Vagina (tissue), 2 donors: ENCODE measurements around the gene UNK. TPM values are rescaled to one million over a fixed set of nuclear protein-coding genes. Genes with fewer than 3 reads are reported as not detected.
"Not testable (repeated sequence)": the region's sequence is repeated elsewhere in the genome, so short reads cannot be mapped to it uniquely, and the experiment has no call there.

Experiments
- DNase-seq, 2 donors: peaks; one replicate each; pipeline ENCODE4 v3.0.0-alpha.2; 2017; ENCODE audit errors: extremely low spot score in 2 of 2
- H3K27ac ChIP-seq: fragments of 200-600 bp; sonication (generic); one replicate; pipeline ENCODE4 v1.5.1; 2019
- H3K27me3 ChIP-seq: fragments of 200-600 bp; sonication (generic); one replicate; pipeline ENCODE4 v1.5.1; 2019
- H3K36me3 ChIP-seq, 2 donors: fragments of 200-600 bp; sonication (generic); one replicate each; pipeline ENCODE4 v1.5.1; 2017 to 2019
- H3K4me1 ChIP-seq: fragments of 200-600 bp; sonication (generic); one replicate; pipeline ENCODE4 v1.5.1; 2019
- H3K4me3 ChIP-seq, 2 donors: fragments of 200-600 bp; sonication (generic); 1 replicate in 1 of 2; 2 replicates in 1 of 2; pipeline ENCODE4 v1.5.1; 2016 to 2019
- H3K9me3 ChIP-seq: fragments of 200-600 bp; sonication (generic); one replicate; pipeline ENCODE4 v1.5.1; 2019
- POLR2A ChIP-seq, 2 donors: fragments of 450-650 bp; IDR thresholded peaks; one replicate each; pipeline ENCODE4 v1.6.1; 2017; ENCODE audit warnings: antibody characterized with exemption in 2 of 2, mild to moderate bottlenecking in 2 of 2, moderate library complexity in 2 of 2
- POLR2AphosphoS5 ChIP-seq, 2 donors: sonication (generic); formaldehyde crosslinking; IDR thresholded peaks; one replicate each; pipeline ENCODE4 v1.9.0; 2017; ENCODE audit warnings: antibody characterized with exemption in 2 of 2, mild to moderate bottlenecking in 2 of 2, low read depth in 1 of 2; ENCODE audit not compliant: insufficient read depth in 1 of 2
- intact Hi-C: fragments of 100-400 bp; cut with DNase I; formaldehyde crosslinking; loops from one replicate; pipeline ENCODE4 v1.15.1; 2023
- total RNA-seq: library from RNA; depleted of rRNA; stranded (reverse); fragments of >200 nt; gene quantifications from one replicate; pipeline ENCODE4 v1.2.3, GENCODE V29; 2016
- TF ChIP-seq, protein P1 (sequence below), 3 experiments: fragments of 450-650 bp in 2 of 3; fragments of 200-600 bp in 1 of 3; sonication (generic) in 1 of 3; IDR thresholded peaks; one replicate each; pipeline ENCODE4 v1.5.1; 2017 to 2019; ENCODE audit warnings: antibody characterized with exemption in 3 of 3, mild to moderate bottlenecking in 2 of 3, moderate library complexity in 2 of 3

The UNK gene
- total RNA-seq, 1 donor from 2014 or later: 35.1 TPM

DNA sequence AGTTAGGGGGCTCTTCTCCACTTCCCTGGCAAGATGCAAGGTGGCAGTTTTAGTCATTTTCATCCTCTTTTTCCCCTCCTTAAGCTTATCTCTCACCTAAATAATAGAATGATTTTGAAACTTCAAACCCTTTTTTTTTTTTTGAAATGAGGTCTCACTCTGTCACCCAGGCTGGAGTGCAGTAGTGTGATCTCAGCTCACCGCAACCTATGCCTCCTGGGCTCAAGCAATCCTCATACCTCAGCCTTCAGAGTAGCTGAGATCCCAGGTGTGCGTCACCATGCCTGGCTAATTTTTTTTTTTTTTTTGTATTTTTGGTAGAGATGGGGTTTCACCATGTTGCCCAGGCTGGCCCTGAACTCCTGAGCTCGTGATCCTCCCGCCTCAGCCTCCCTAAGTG is 80.3 kb downstream of the UNK start:
- TF ChIP-seq POLR2AphosphoS5 (IDR thresholded peaks at IDR 0.05; ENCODE audit: insufficient read depth in 1 of 2, low read depth in 1 of 2): peak in 1 of 2 donors; percentile 1
- H3K27ac ChIP-seq: peak overlapping the region; percentile 75
- H3K9me3 ChIP-seq, H3K36me3 ChIP-seq, DNase-seq, H3K27me3 ChIP-seq, H3K4me3 ChIP-seq: not testable (repeated sequence)
- H3K4me1 ChIP-seq: peaks cover 55% of the 10 kb centered on the region
- intact Hi-C loops: loop anchor here (10.0 kb wide), 1 partner anchor 760 kb away; the partner anchor contains the start of gene ARMC7

DNA sequence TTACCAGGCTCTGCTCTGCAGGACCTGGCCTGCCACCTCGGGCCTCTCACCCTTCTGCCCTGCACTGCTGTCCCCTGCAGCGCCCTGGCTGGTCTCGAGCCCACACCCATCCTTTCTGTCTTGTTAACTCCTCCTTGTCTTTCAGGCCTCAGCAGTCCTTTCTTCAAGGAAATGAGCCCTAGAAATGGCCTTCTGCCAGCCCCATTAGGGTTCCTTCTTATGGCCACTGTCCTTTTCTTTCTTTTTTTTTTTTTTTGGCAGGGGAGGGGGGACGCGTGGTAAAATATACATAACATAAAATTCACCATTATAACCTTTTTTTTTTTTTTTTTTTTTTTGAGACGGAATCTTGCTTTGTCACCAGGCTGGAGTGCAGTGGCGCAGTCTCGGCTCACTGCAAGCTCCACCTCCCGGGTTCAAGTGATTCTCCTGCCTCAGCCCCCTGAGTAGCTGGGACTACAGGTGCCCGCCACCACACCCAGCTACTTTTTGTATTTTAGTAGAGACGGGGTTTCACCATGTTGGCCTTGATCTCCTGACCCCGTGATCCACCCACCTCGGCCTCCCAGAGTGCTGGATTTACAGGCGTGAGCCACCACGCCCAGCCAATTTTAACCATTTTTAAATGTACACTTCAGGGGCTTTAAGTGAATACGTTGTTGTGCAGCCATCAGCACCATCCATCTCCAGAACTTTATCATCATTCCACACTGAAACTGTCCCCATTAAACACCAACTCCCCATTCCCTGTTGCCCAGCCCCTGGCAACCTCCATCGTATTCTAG is 81.0 kb downstream of the UNK start:
- not testable (repeated sequence) for H3K27me3 ChIP-seq, H3K36me3 ChIP-seq, DNase-seq, H3K9me3 ChIP-seq, H3K4me3 ChIP-seq
- intact Hi-C loops: loop anchor here (10.0 kb wide), 1 partner anchor 761 kb away; the partner anchor contains the start of gene ARMC7
- peak overlapping the region; percentile 75 for H3K27ac ChIP-seq
- peaks cover 63% of the 10 kb centered on the region for H3K4me1 ChIP-seq

DNA sequence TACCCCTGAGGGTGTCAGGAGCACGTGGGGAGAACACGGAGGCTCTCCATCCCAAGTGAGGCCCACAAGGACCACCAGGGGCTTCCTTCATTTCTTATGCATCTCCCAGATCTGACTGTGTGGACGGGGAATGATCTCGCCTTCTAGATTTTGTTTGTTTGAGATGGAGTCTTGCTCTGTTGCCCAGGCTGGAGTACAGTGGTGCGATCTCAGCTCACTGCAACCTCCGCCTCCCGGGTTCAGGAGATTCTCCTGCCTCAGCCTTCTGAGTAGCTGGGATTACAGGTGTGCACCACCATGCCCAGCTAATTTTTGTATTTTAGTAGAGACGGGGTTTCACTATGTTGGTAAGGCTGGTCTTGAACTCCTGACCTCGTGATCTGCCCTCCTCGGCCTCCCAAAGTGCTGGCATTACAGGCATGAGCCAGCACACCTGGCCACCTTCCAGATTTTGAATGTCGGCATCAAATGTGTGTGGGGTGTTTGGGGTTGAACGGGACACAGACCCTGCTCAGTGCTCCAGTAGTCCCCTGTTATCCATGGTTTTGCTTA is 84.2 kb downstream of the UNK start:
- intact Hi-C loops: loop anchor here (1.0 to 10.0 kb wide), 2 partner anchors 8 to 764 kb away; partner anchors contain the start of gene ARMC7
- not testable (repeated sequence) for H3K27me3 ChIP-seq, H3K36me3 ChIP-seq, DNase-seq, H3K9me3 ChIP-seq
- Histone ChIP-seq H3K27ac (peak overlapping the region; percentile 89), H3K4me3 (peak overlapping the region in 1 of 2 donors; percentile 21), H3K4me1 (peaks cover 64% of the 10 kb centered on the region)

DNA sequence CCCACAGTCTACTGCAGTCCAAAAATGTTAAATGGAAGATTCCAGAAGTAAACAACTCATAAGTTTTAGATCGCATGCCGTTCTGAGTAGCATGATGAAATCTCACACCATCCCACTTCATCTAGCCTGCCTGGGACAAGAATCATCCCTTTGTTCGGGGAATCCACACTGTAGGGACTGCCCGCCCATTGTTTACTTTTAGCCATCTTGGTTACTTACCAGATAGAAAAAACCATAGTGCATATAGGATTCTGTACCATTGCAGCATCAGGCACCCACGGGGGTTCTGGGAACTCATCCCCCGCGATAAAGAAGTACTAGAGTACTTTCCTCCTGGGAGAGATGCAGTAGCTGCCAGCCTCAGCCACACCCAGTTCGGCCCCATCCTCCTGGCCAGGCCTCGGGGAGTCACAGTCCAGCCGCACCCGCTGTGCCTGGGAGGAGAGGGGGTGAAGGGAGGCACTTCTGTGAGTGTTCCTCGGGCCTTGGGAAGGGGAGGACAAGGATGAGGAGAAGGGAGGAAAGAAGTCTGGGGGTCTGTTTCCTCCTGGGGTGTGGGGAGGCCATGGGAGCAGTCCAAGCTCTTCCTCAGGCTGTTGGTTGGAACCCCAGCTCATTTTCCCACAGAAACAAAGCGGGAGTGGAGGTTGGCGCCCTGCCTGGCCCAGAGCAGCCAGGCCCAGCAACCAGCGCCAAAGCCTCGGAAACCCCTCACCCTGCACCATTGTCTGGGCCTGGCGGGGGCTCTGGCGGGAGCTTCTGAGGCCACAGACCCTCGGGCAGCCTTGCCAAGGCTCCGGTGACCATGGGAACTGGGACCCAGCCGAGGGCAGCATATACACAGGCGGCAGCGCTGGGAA is 84.9 kb downstream of the UNK start:
- intact Hi-C loops: loop anchor here (1.0 to 10.0 kb wide), 3 partner anchors 8 to 765 kb away; partner anchors contain the start of genes ARMC7 and GALK1
- H3K27ac ChIP-seq: peak overlapping the region; percentile 89
- H3K4me1 ChIP-seq: peaks cover 64% of the 10 kb centered on the region
- peak overlapping the region; percentile 9 to 21 for H3K4me3 ChIP-seq
- no peak for DNase-seq
- H3K27me3 ChIP-seq: no peaks in the 10 kb centered on the region
- H3K9me3 ChIP-seq: no peaks in the 10 kb centered on the region
- TF ChIP-seq POLR2A (IDR thresholded peaks at IDR 0.05) (no peak), POLR2AphosphoS5 (IDR thresholded peaks at IDR 0.05; ENCODE audit: insufficient read depth in 1 of 2, low read depth in 1 of 2) (peak; percentile 15 to 65)
- TF ChIP-seq, protein P1, sequence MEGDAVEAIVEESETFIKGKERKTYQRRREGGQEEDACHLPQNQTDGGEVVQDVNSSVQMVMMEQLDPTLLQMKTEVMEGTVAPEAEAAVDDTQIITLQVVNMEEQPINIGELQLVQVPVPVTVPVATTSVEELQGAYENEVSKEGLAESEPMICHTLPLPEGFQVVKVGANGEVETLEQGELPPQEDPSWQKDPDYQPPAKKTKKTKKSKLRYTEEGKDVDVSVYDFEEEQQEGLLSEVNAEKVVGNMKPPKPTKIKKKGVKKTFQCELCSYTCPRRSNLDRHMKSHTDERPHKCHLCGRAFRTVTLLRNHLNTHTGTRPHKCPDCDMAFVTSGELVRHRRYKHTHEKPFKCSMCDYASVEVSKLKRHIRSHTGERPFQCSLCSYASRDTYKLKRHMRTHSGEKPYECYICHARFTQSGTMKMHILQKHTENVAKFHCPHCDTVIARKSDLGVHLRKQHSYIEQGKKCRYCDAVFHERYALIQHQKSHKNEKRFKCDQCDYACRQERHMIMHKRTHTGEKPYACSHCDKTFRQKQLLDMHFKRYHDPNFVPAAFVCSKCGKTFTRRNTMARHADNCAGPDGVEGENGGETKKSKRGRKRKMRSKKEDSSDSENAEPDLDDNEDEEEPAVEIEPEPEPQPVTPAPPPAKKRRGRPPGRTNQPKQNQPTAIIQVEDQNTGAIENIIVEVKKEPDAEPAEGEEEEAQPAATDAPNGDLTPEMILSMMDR (IDR thresholded peaks at IDR 0.05): no peak
- peaks cover 0 to 9% of the 10 kb centered on the region in 2 donors for H3K36me3 ChIP-seq

DNA sequence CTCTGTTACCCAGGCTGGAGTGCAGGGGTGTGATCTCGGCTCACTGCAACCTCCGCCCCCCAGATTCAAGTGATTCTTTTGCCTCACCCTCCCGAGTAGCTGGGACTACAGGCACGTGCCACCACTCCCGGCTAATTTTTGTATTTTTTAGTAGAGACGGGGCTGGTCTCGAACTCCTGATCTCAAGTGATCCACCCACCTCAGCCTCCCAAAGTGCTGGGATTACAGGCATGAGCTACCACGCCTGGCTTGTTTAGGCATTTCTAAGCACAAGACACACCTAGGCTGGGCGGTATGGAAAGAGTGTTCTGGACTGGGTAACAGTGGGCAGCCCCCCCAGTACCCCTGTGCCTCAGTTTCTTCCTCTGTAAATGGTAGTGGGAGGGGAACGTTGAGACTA is 85.6 kb downstream of the UNK start:
- intact Hi-C loops: loop anchor here (10.0 kb wide), 1 partner anchor 105 kb away; the partner anchor contains the start of gene GALK1
- not testable (repeated sequence) for DNase-seq, H3K9me3 ChIP-seq, H3K27me3 ChIP-seq
- peak overlapping the region; percentile 89 for H3K27ac ChIP-seq
- H3K4me1 ChIP-seq: peaks cover 64% of the 10 kb centered on the region
- peaks cover 0 to 16% of the 10 kb centered on the region in 2 donors for H3K36me3 ChIP-seq
- H3K4me3 ChIP-seq: peak overlapping the region; percentile 9 to 21

DNA sequence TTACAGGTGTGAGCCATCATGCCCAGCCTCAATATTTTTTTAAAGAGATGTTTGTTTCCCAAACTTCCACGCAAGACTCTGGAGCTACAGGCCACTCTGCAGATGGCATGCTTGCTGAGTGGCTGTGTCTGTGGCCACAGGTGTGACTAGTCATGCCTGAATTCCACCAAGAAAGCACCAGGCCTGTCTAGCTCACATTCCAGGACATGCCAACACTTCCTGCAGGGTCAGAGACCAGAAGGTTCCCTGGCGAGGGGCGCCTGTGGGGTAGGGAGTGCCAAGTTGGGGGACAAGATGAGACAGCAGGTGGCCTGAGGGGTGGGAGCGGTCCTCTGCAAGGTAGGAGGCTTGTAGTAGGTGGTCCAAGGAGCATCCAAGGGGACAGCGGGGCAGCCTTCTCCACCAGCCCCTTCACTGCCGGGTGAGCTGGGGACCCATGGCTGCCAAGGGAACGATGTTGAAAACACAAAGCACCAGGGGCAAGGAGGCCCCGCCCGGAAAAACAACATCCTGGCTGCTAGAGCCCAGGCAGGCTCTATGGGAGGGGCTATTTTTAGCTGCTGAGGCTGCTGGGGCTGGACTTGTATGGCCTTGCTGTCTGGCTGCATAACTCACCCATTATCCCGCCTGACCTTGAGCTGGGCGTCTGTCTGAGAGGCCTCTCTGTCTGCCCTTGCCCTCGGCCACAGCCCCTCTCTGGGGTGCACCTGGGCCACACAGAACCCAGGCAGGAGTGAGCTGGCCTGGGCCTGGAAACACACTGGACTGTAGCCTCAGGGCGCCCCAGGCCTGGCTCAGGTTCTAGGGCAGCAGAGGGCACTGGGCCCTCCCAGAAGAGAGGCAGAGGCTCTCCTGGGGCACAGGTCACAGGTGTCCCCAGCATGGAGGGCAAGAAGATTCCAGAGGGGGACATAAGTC is 88.1 kb downstream of the UNK start:
- TF ChIP-seq POLR2AphosphoS5 (IDR thresholded peaks at IDR 0.05; ENCODE audit: insufficient read depth in 1 of 2, low read depth in 1 of 2) (peak; percentile 77 to 89), POLR2A (IDR thresholded peaks at IDR 0.05) (no peak)
- TF ChIP-seq, protein P1 (IDR thresholded peaks at IDR 0.05): no peak
- intact Hi-C loops: loop anchor here (10.0 kb wide), 1 partner anchor 108 kb away; the partner anchor contains the start of gene GALK1
- peaks cover 0 to 22% of the 10 kb centered on the region in 2 donors for H3K36me3 ChIP-seq
- peaks cover 78% of the 10 kb centered on the region for H3K4me1 ChIP-seq
- H3K9me3 ChIP-seq: no peaks in the 10 kb centered on the region
- H3K27me3 ChIP-seq: no peaks in the 10 kb centered on the region
- peak overlapping the region; percentile 99 for H3K27ac ChIP-seq
- H3K4me3 ChIP-seq: peak overlapping the region in 1 of 2 donors; percentile 14
- peak in 1 of 2 donors; percentile 85 for DNase-seq
